ENCODE measurements around the gene CCDC90B.
A peak's percentile ranks its signal among the peaks of the same experiment; 100 is the strongest.
"Not testable (repeated sequence)": the region's sequence is repeated elsewhere in the genome, so short reads cannot be mapped to it uniquely, and the experiment has no call there.

The CCDC90B gene

GRCh38 chr11:83287631-83288030 is 1.5 kb upstream of the CCDC90B start:
- no peak for DNase-seq (ENCODE audit: low read depth)

DNA sequence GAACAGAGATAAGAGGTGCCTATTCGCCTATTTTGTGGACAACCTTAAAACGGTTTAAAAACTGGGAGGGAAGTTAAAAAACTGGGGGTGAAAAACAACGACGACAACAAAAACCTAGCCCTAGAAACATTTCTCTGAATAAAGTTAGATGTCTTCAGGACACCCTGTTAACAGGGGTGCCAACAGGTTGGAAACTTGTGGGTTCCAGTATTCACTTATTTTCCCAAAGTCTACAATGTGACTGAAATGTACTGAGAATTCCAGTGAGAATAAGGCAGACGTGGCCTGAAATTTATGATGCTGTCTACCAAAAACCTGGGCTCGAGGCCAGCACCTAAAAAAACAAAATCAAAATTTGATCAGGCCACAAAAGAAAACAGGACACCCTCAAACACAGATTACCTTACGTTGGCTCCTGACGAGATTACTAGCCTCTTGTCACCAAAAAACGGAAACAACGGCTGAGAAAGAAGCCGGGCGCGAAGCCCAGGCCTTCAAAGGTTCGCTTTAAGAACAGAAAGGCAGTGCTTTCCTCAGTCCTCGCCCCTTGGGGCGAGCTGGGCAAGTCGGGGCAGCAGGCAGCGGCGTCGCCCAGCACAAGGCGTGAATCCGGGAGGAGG is 906 bp downstream of the CCDC90B start:
- DNase-seq (ENCODE audit: low read depth) = no peak

- DNase-seq (ENCODE audit: low read depth) = no peak
Measured at GRCh38 chr11:83284501-83285150, 1.5 kb downstream of the CCDC90B start.

DNA sequence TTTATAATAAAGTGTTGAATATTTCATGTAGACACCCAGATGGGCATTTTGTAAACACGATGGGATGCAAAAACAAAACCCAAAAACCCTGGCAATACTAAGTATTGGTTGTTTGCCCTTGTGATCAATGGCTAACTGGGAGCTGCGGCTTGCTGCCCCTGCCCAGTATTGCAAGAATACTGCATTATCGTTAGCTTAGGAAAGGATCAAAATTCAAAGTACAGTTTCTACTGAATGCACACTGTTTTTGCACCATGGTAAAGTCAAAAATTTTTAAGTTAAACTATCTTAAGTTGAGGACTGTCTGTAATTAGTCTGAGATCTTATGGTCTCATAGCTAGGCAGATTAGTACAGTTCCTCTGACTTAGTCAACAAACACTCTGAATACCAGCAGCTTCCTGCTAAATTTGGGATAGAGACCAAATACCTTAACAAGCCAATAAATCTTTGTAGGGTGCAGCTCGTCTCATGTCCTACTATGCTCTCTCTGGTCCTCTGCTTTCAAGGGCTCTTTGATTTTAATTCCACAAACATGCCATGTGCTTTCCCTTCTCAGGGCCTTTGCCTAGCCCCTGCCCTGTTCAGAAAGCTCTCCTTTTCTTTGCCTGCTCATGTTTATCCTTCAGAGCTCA is 4.0 kb downstream of the CCDC90B start:
- no peak for DNase-seq (ENCODE audit: low read depth)

- DNase-seq (ENCODE audit: low read depth) = no peak
Measured at GRCh38 chr11:83280256-83280655, 5.9 kb downstream of the CCDC90B start.

DNA sequence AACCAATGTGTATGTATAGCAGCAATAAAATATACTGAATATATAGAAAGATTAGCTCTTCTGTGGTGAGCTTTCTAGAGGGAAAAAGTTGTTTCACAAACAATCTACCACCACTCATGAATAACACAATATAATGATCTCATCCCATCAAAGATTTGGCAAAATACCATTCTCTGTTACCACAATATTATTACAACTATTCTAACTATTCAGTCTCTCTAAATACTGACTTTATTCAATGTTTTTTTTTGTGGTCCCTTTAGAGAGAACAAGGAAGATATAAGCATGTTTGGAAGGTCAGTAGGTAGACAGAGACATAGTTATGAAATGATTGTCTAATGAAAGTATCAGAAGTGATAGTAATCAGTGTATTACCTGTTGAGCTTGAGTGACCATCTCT is 7.8 kb downstream of the CCDC90B start:
- no peak for DNase-seq (ENCODE audit: low read depth)

DNA sequence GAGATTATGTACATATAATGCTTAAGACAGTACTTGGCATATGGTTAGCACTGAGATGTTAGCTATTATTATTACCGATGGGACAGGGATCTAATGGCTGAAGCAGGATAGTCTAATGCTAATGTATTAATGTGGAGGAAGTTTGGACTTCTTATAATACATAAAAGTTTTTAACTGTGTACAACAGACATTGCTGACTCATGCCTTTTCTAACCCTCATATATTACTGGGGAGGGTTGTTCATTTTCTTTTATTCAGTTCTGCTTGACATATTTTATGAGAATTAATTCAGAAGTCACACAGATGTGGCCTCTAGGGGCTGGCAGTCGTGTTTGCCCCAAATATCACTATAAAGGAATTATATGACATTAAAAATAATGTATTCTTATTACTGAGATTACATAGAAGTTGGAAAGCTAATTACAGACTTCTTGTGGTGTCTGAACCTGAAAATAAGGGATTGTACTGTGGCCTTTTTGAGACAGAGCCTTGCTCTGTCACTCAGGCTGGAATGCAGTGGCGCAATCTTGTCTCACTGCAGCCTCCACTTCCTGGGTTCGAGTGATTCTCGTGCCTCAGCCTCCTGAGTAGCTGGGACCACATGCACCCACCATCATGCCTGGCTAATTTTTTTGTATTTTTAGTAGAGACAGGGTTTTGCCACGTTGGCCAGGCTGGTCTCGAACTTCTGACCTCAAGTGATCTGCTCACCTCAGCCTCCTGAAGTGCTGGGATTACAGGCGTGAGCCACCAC is 10.1 kb downstream of the CCDC90B start:
- DNase-seq (ENCODE audit: low read depth) = no peak

DNA sequence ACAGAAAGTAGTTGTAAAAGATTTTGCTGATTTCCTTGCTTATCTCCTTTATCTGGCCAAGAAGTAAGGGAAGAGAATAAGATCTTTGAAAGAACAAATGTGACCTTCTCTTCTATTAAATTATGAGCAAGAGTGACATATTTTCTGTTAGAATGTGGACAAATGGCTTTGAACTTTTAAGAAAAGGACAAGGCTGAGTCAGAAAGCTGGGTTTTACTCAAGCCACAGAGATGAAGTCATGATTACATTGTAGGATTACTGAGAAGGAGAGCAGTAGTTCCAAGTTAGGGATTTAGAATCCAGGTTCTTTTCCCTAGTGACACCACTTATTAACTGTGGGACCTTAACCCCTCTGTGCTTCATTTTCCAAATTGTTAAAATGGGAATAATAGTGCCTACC is 13.5 kb downstream of the CCDC90B start:
- DNase-seq (ENCODE audit: low read depth) = peak; percentile 70

- DNase-seq (ENCODE audit: low read depth) = not testable (repeated sequence)
Measured at GRCh38 chr11:83271734-83272133, 14.4 kb downstream of the CCDC90B start.

DNA sequence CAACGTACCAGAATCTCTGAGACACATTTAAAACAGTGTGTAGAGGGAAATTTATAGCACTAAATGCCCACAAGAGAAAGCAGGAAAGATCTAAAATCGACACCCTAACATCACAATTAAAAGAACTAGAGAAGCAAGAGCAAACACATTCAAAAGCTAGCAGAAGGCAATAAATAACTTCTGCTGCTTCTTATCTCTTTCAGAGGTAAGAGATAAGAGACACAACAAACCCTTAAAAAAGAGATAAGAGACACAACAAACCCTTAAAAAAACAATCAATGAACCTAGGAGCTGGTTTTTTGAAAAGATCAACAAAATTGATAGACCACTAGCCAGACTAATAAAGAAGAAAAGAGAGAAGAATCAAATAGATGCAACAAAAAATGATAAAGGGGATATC is 17.1 kb downstream of the CCDC90B start:
- not testable (repeated sequence) for DNase-seq (ENCODE audit: low read depth)

GRCh38 chr11:83265331-83265730 is 20.8 kb downstream of the CCDC90B start:
- no peak for DNase-seq (ENCODE audit: low read depth)

GRCh38 chr11:83259559-83259958 is 26.6 kb downstream of the CCDC90B start:
- DNase-seq (ENCODE audit: low read depth) = no peak

GRCh38 chr11:83257761-83258168 is 28.4 kb downstream of the CCDC90B start:
- peak; percentile 57 for DNase-seq (ENCODE audit: low read depth)

DNA sequence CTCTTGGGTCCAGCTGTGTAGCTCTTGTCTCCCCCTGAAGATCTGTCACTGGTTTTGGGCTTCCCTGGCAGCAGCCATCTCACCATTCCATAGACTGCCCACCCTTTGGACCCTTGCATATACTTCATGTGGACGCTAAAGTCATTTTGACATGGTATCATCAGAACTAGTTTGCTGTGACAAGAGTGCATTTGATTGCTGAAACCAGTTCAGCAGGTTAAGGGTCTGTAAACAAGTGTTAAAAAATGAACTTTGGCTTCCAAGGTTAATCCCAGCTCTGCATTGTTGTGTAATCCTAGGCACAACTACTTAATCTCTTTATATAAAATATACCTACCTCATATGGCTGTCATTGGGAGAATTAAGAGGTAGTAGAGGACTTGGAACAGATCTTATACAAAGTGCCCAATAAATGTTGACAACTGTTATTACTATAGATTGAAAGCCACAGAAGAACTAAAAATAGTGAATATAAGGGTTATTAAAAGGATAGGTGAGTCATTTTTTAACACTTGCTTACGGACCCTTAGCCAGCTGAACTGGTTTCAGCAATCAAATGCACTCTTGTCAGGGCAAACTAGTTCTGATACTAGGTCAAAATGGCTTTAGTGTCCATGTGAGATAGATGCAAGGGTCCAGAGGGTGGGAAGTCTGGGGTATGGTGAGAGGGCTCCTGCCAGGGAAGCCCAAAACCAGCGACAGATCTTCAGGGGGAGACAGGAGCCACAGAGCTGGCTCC is 29.4 kb downstream of the CCDC90B start:
- no peak for DNase-seq (ENCODE audit: low read depth)

DNA sequence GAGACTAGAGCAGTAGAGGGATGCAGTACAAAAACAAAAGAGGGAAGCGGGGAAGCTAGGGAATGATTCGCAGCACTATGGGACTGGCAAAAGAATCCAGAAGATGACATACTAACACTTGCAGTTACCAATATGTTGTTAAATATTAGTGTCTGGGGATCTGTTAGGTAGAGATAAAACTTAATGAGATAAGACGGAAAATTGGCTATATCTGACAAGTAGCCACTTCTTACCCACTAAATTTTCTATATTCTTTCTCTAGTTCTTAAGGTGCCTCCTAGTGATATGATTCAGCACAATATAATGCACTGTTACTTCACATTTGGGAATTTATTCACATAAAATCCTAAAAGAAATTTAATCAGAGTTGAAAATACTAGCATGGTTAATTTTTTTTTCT is 30.8 kb downstream of the CCDC90B start:
- no peak for DNase-seq (ENCODE audit: low read depth)

- DNase-seq (ENCODE audit: low read depth) = no peak
Measured at GRCh38 chr11:83252941-83253340, 33.2 kb downstream of the CCDC90B start.

- no peak for DNase-seq (ENCODE audit: low read depth)
Measured at GRCh38 chr11:83252266-83252665, 33.9 kb downstream of the CCDC90B start.

GRCh38 chr11:83249972-83250593 is 36.1 kb downstream of the CCDC90B start:
- DNase-seq (ENCODE audit: low read depth) = no peak

- no peak for DNase-seq (ENCODE audit: low read depth)
Measured at GRCh38 chr11:83249445-83249844, 36.7 kb downstream of the CCDC90B start.

- no peak for DNase-seq (ENCODE audit: low read depth)
Measured at GRCh38 chr11:83241291-83241946, 44.7 kb downstream of the CCDC90B start.

DNA sequence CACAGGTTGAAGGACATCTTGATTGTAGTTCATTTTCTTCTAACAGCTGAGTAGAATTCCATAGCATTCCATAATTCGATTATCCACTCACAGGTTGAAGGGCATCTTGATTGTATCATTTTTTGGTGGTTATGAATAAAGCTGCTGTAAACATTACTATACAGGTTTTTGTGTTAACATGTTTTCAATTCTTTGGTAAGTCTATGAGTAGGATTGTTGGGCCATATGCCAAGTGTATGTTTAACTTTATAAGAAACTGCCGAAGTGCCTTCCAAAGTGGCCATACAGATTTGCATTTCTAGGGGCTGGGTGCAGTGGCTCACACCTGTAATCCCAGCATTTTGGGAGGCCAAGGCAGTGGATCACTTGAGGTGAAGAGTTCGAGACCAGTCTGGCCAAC is 48.1 kb downstream of the CCDC90B start:
- no peak for DNase-seq (ENCODE audit: low read depth)
